NCI-H2107 treated with DMSO at 0.1 percent for 48 hours (cell line): Measurements from ENCODE around the gene ANAPC2.

Experiments
- DNase-seq: peaks from one replicate; lab custom pipeline; 2025; ENCODE audit not compliant: unreplicated experiment; lab: John Stamatoyannopoulos, UW

ANAPC2 gene

DNA sequence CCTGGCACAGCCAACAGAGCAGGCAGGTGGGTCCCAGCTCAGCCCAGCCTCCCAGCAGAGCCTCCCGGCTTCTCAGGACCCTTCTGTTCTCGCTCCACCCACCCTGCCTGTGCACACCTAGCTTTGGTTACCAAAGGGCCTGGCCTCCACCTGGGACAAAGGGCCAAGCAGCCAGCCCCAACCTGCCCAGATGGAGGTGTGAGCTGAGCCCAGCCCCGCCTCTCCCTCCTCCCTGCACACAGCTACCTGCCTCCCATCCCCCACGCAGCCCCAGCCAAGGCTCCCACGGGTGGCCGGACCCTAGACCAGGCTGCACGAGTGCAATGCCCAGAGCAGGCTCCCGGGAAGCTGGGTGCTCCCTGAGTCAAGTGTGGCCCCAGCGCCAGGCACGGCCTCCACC lies 6.5 kb upstream of the ANAPC2 start:
- peak; percentile 51 for DNase-seq

GRCh38 chr9:137194388-137194787 lies 6.0 kb upstream of the ANAPC2 start:
- DNase-seq = no peak

GRCh38 chr9:137193771-137194170 lies 5.4 kb upstream of the ANAPC2 start:
- no peak for DNase-seq

GRCh38 chr9:137192859-137193258 lies 4.5 kb upstream of the ANAPC2 start:
- DNase-seq = no peak

GRCh38 chr9:137192448-137192780 lies 4.1 kb upstream of the ANAPC2 start:
- no peak for DNase-seq

DNA sequence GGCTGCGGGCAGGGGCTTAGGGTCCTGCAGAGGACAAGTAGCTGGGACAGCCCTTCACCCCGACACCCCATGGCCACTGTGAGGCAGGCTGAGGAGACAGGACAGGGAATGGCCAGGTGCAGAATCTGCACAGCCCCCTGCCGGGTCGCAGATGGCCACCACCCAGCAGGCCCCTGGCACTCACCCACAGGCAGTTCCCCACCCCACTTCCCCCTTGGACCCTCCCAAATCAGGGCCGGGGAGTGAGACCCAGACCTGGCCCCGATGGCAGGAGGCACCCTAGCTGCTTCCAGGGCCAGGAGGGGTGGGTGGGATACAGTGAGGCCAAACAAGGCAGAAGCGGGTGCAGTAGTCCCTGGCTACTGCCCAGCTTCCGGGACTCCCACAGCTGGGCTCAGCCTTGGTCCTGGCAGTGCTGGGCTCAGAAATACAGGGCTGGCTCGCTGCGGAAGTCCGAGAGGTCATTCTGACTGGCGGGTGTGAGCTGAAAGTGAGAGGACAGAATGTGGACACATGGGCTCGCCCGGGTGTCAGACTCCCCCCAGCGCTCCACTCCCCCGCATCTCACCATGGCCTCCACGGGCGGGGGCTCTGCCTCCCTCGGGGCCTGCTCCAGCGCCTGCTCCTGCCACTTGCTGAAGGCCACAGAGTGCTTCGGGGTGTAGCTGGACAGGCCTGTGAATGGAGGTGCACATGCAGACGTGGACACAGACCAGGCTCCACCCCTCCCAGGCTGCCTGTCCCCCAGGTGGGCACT lies 3.5 kb upstream of the ANAPC2 start:
- no peak for DNase-seq

DNA sequence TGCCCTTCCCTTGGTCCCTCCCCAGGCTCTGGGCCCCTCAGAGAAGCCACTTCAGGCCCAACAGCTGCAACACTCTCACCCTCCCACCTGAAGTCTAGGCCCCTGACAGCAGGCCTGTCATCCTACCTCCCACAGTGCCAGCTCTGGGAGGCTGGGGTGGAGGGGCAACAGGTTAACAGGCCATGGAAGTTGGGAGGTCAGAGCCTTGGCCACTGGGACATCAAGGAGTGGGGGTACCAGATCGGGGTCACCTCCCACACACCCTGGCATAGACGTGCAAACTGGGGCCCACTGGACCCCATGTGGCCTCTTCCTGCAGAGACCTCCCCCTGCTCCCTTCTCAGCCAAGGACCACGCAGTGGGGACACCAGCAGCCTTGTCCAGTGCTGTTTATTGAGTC lies 2.9 kb upstream of the ANAPC2 start:
- no peak for DNase-seq

DNA sequence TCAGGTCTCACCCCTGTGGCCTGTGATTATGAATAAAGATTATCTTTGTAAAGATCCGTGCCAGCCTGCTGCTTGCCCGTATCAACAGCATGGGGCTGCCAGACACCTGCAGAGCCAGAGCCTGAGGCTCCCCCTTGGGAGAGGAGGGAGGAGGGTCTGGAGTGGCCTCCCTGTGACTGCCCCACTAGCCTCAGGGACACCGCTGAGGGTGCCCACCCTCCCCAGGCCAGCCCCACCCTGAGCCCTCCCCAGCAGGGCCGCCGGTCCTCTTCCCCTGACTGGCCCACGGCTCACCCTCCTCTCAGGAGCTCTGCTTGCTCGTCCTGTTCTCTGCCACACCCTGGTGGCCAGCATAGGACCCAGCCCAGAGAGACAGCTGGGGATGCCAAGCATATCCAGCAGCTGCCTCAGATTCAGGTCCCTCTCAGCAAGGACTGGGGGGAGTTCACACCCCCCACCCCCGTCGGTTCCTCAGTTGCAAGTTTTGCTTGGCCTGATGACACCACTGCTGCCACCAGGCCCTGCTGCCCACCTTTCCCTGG lies 2.0 kb upstream of the ANAPC2 start:
- no peak for DNase-seq

DNA sequence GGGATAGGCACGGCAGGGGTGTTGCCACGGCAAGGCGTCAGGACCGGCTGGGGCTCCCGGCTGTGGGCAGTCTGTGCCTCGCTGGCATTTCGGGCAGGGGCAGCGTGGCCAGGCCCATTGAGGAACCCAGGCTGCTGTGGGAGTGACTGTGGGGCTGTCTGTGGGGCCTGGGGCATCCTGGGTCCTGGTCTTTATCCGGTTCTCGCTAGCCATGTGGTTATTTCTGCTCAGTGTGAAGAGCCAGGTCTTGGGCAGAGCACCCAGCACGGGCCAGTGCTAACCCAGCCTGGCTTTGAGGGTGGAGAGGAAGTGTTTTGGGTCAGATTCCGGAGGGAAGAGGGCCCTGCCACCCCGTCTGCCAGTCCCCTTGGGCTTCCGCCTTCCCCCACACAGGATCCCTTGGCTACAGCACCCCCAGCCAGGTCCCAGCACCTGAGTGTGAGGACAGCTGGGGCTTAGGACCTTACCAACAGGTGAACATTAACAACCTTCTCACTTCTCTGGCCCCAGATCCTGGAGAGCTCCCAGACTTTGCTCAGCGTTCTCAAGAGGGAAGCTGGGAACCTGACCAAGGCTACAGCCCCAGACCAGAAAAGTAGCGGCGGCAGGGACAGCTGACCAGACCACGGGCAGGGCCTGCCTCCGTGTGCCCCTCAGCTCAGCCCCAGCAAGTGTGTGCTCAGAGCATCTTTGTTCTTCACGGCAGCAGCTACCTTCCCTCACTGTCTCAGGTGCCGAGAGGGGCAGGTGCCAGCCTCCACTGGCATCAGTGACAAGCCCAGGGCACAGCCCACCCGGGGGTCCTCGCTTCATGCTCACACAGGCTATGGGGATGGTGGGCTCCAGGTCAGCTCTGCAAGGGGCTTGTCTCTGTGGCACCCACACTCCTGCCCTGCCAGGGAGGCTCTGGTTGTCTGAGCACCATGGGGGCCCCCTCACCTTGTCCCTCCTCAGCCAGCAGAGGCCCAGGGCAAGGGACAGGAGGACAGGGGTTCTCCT lies 1.2 kb upstream of the ANAPC2 start:
- DNase-seq = no peak

- DNase-seq = no peak
Measured at GRCh38 chr9:137188086-137188489, 272 bp downstream of the ANAPC2 start.

DNA sequence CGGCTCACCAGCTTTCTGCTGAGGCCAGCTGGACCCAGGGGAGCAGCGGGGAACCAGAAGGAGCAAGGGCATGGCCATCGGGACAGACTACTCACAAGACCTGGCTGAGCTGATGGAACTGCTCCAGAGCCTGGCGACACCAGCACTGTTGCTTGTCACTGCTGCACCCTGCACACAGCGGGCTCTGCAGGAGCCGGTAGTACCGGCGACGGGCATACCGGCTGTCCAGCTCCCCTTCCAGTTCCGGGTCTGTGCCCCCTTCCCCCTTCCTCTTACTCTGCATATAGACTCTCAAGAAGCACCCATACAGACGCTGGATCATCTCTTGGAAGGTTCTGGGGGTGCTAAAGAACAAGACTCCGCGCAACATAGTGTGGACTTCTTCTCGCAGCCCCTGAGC lies 974 bp downstream of the ANAPC2 start:
- no peak for DNase-seq

- no peak for DNase-seq
Measured at GRCh38 chr9:137186385-137186784, 2.0 kb downstream of the ANAPC2 start.

- no peak for DNase-seq
Measured at GRCh38 chr9:137185921-137186320, 2.4 kb downstream of the ANAPC2 start.

- DNase-seq = no peak
Measured at GRCh38 chr9:137184881-137185660, 3.3 kb downstream of the ANAPC2 start.

DNA sequence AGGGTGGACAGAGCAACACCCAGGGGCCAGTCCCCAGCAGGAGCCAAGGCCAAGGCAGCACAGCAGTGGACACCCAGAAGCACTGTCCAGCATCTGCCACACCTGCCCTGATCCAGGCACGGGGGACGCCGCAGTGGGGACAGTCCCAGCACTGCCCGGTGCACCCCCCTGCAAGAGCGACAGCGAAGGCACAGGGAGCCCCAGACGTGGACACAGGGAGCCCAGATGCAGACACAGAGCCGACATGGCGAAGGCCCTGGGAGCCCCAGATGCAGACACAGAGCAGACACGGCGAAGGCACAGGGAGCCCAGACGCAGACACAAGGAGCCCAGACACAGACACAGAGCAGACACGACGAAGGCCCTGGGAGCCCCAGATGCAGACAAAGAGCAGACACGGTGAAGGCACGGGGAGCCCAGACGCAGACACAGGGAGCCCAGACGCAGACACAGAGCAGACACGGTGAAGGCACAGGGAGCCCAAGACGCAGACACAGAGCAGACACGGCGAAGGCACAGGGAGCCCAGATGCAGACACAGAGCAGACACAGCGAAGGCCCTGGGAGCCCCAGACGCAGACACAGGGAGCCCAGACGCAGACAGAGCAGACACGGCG lies 4.3 kb downstream of the ANAPC2 start:
- DNase-seq = no peak

- DNase-seq = no peak
Measured at GRCh38 chr9:137182836-137183235, 5.5 kb downstream of the ANAPC2 start.

DNA sequence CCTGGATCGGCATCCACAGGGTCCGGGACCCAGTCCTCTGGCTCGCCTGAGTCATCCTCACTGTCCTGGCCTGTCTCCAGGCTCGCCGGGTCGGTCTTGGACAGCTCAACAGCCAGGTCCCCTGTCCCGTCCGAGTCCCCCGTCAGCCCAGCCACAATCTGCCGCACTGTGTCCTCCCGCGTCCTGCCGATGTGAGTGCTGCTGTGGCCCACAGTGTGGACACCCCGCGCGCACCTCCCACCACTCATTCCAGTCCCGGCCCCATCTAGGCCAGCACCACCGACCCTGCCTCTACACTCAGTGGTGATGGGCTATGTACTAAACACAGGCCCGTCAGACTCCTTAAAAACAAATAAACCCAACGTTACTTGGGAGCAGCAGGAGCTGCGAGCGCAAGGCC lies 6.7 kb downstream of the ANAPC2 start:
- DNase-seq = no peak

GRCh38 chr9:137180491-137180890 lies 7.9 kb downstream of the ANAPC2 start:
- DNase-seq = no peak

DNA sequence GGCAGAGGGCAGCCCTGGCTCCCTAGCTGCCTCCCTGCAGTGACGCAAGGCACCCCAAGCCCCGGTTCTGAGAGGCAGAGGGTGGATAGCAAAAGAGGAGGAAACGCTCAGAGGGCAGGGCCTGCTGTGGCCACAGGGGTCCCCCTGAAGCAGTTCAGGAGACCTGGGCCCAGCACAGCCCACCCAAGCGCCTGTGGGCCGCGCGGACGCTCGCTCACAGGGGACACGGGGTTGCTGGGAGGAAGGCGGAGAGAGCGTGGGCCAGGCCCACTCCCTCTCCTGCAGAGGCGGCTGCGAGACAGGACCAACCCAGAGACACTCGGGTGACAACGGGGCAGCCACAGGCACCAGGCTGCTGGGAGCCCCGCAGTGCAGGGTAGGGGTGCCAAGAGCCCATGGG lies 8.6 kb downstream of the ANAPC2 start:
- DNase-seq = no peak

GRCh38 chr9:137178939-137179630 lies 9.3 kb downstream of the ANAPC2 start:
- no peak for DNase-seq
